Gastroesophageal sphincter (tissue), 4 donors: ENCODE data around the gene FBXW5. TPM values are rescaled to one million over a fixed set of nuclear protein-coding genes. Genes with fewer than 3 reads are reported as not detected.
A peak's percentile ranks its signal among the peaks of the same experiment; 100 is the strongest.

Experiments used
- ATAC-seq: fragments of 150-250 bp; one replicate; pipeline ENCODE4 v1.9.1; 2016; ENCODE audit warnings: mild to moderate bottlenecking, moderate library complexity
- H3K27ac ChIP-seq, 4 donors: fragments of 200-600 bp; sonication (generic) in 3 of 4; 1 replicate in 3 of 4; 2 replicates in 1 of 4; pipeline ENCODE4 v1.5.1; 2016 to 2019
- H3K27me3 ChIP-seq: fragments of 200-600 bp; sonication (generic); one replicate; pipeline ENCODE4 v1.5.1; 2019
- H3K36me3 ChIP-seq, 2 donors: fragments of 200-600 bp; sonication (generic); one replicate each; pipeline ENCODE4 v1.5.1; 2019; ENCODE audit warnings: control low read depth in 1 of 2
- H3K4me1 ChIP-seq, 3 donors: fragments of 200-600 bp; sonication (generic); 1 replicate in 2 of 3; 2 replicates in 1 of 3; pipeline ENCODE4 v1.5.1; 2016 to 2019; ENCODE audit warnings: control low read depth in 2 of 3
- H3K4me3 ChIP-seq, 2 donors: fragments of 200-600 bp; sonication (generic); one replicate each; pipeline ENCODE4 v1.5.1; 2019; ENCODE audit warnings: mild to moderate bottlenecking in 1 of 2, moderate library complexity in 1 of 2
- H3K9me3 ChIP-seq, 3 donors: fragments of 200-600 bp; sonication (generic); one replicate each; pipeline ENCODE4 v1.5.1; 2017 to 2019; ENCODE audit warnings: control low read depth in 2 of 3
- CTCF ChIP-seq, 4 experiments: fragments of 200-600 bp in 2 of 4; fragments of 450-650 bp in 2 of 4; sonication (generic) in 1 of 4; IDR thresholded peaks; one replicate each; pipeline ENCODE4 v1.5.1; 2017 to 2019; ENCODE audit warnings: antibody characterized with exemption in 4 of 4, mild to moderate bottlenecking in 2 of 4, moderate library complexity in 2 of 4
- EP300 ChIP-seq: sonication (generic); formaldehyde crosslinking; IDR thresholded peaks from one replicate; pipeline ENCODE4 v1.6.1; 2017; ENCODE audit warnings: antibody characterized with exemption, mild to moderate bottlenecking
- POLR2A ChIP-seq, 2 donors: fragments of 450-650 bp; IDR thresholded peaks; one replicate each; pipeline ENCODE4 v1.6.1; 2017; ENCODE audit warnings: antibody characterized with exemption in 2 of 2, mild to moderate bottlenecking in 2 of 2, moderate library complexity in 1 of 2
- POLR2AphosphoS5 ChIP-seq: sonication (generic); formaldehyde crosslinking; IDR thresholded peaks from one replicate; pipeline ENCODE4 v1.6.1; 2017; ENCODE audit warnings: antibody characterized with exemption
- WGBS, 2 donors: methylation state at CpG; one replicate each; pipeline ENCODE4 v1.1.5; 2018; ENCODE audit warnings: low coverage in 1 of 2; 5-methylcytosine and 5-hydroxymethylcytosine counted together
- total RNA-seq, 4 donors: library from RNA; depleted of rRNA; stranded (reverse); fragments of >200 nt; gene quantifications; one replicate each; pipeline ENCODE4 v1.1.0, GENCODE V29; 2016

Gene FBXW5
- total RNA-seq, 4 donors from 2014 or later: 171 to 310 (median 236) TPM

DNA sequence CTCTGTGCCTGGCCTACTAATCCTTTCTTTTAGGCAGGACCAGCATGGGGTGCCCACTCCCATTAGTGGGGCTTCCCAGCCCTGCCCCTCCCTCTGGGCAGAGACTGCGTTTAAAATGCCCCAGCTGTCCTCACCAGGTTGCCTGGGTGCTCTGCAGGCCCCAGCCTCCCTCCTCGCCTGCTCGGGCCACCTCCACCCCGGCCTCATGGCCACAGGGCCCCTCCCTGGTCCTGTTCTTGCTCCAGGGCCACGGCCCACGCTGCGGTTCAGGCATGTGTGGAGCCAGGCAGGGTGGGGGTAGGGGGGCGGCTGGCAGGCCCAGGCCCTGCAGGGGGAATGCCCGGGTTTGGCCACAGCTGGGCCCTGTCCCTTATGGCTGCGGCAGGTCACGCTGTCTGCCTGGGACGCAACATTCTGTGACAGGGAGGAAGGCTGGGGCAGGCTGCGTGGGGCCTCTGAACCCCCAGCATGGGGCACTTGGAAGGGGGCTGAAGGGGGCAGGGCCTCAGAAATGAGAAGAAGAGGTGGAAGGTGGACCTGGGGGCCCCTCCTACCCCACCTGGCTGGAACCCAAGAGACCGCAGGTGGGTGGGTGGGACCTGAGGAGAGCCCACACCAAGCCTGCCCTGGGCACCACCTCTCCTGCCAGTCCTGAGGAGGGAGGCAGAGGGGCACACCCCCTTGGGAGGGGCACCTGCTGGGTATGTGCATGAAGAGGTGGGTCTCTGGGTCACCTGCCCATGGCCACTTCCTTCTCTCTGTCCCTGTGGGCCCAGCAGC lies 7.2 kb upstream of the FBXW5 start, which contains the start of gene LCN12:
Gene LCN12 (plus strand): TSS at position 733 of the 780 bp plus-strand sequence. CDS start 55 bp downstream, outside the sequence.
- Histone ChIP-seq H3K27ac (peak within 1 kb of the TSS in 2 of 4 donors; percentile 91), H3K4me1 (peaks cover 0 to 32% (median 8%) of the 10 kb centered on the region in 3 donors), H3K4me3 (no peak within 1 kb of the TSS), H3K36me3 (no peaks in the 10 kb centered on the region), H3K9me3 (no peaks in the 10 kb centered on the region), H3K27me3 (no peaks in the 10 kb centered on the region)
- WGBS, 2 donors: 80% methylated on average over 3 of the region's 14 CpGs; no CpG with 5 or more reads in 1 of the 2 donors
- no peak for TF ChIP-seq POLR2A (IDR thresholded peaks at IDR 0.05)
- TF ChIP-seq POLR2AphosphoS5: no peak
- no peak for TF ChIP-seq CTCF (IDR thresholded peaks at IDR 0.05)
- TF ChIP-seq EP300: no peak
- ATAC-seq: no peak

DNA sequence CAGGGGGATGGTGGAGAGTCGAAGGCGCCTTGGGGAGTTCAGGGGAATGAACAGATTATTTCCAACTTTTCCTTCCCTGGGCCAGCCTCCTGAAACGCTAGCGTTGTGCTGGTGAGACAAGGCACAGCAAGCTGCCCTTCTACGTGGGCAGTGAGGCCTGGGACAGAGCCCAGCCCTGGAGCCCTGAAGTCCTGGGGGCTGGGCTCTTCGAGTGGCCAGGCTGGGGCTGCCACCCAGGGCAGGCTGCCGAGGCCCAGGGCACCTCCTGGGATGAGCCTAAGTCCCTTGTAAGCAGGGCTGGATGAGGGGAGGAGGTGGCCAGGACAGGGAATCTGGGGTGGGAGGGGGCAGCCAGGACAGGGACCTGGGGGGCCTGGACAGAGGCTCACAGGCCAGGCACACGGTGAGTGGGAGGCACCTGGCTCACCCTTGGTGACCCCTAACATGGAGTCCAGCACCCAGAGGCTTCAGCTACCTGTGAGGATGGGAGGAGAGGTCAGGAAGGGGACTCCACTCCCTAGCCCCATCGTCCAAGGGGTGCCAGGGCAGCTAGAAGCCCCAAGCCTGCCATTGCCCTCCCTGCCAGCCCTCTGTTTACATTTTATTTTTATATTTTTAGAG lies 6.2 kb upstream of the FBXW5 start:
- TF ChIP-seq POLR2AphosphoS5 (no peak), CTCF (IDR thresholded peaks at IDR 0.05) (no peak), POLR2A (IDR thresholded peaks at IDR 0.05) (no peak), EP300 (no peak)
- Histone ChIP-seq H3K27me3 (no peaks in the 10 kb centered on the region), H3K27ac (peak overlapping the region; percentile 37 to 91 (median 91)), H3K4me3 (peak overlapping the region; percentile 45 to 77), H3K9me3 (no peaks in the 10 kb centered on the region), H3K4me1 (peaks cover 0 to 32% (median 8%) of the 10 kb centered on the region in 3 donors), H3K36me3 (no peaks in the 10 kb centered on the region)
- no peak for ATAC-seq
- WGBS, 2 donors: 60% methylated on average over 1 of the region's 9 CpGs; no CpG with 5 or more reads in 1 of the 2 donors

- H3K27ac ChIP-seq: peak overlapping the region; percentile 37 to 91 (median 91)
- no peaks in the 10 kb centered on the region for H3K9me3 ChIP-seq
- H3K4me3 ChIP-seq: peak overlapping the region; percentile 45 to 77
- H3K4me1 ChIP-seq: peaks cover 0 to 34% (median 9%) of the 10 kb centered on the region in 3 donors
- no peaks in the 10 kb centered on the region for H3K27me3 ChIP-seq
- ATAC-seq: peak; percentile 92
- TF ChIP-seq POLR2AphosphoS5 (no peak), POLR2A (IDR thresholded peaks at IDR 0.05) (peak; percentile 56 to 72), EP300 (no peak), CTCF (IDR thresholded peaks at IDR 0.05) (peak in 3 of 4 experiments; percentile 27 to 35 (median 34))
- no CpG with 5 or more reads among the region's 63 CpGs for WGBS, 2 donors
- no peaks in the 10 kb centered on the region for H3K36me3 ChIP-seq
Measured at GRCh38 chr9:136949817-136950655, 5.5 kb upstream of the FBXW5 start.

DNA sequence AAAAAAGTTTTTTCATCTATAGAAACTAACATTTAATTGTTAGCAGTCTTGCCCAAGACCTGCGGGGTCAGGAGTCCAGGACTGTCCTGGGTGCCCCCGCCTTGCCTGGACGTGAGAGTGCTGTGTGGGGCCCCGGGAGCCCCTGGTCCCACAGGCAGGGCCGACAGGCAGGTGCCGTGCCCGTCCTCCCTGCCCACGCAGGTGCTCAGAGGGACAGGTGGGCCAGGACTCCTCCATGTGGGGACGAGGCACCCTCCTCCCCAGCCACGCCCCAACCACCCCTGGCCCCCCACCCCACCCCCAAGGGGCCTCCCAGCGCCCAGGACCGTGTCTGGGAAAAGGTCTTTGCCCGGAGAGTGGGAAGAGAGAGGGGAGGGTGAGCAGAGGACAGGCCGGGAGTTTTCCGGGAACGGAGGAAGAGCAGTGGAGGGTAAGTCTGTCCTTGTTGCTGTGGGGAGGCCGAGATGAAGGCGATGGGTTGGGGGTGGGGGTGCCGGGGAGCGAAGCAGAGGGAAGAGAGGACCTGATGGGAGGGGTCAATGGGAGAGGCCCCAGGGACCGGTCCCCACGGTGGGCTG lies 4.8 kb upstream of the FBXW5 start:
- Histone ChIP-seq H3K4me3 (peak overlapping the region; percentile 45 to 77), H3K27ac (peak overlapping the region; percentile 37 to 91 (median 91)), H3K4me1 (peaks cover 0 to 38% (median 12%) of the 10 kb centered on the region in 3 donors), H3K27me3 (no peaks in the 10 kb centered on the region), H3K9me3 (no peaks in the 10 kb centered on the region), H3K36me3 (no peaks in the 10 kb centered on the region)
- 0% methylated on average over 2 of the region's 22 CpGs; no CpG with 5 or more reads in 1 of the 2 donors for WGBS, 2 donors
- no peak for ATAC-seq
- no peak for TF ChIP-seq POLR2AphosphoS5
- TF ChIP-seq POLR2A (IDR thresholded peaks at IDR 0.05): no peak
- TF ChIP-seq EP300: no peak
- TF ChIP-seq CTCF (IDR thresholded peaks at IDR 0.05): no peak
